Hepatocyte (in vitro differentiated cells): Measurements from ENCODE around the gene LMOD3. TPM values are rescaled to one million over a fixed set of nuclear protein-coding genes. Genes with fewer than 3 reads are reported as not detected.

Experiments used
- DNase-seq: peaks from one replicate; pipeline ENCODE4 v3.0.0-alpha.2; 2016; ENCODE audit warnings: low spot score
- H2AFZ ChIP-seq: fragments of 200-600 bp; sonication (generic); 2 replicates; pipeline ENCODE4 v1.6.0; 2016; ENCODE audit warnings: antibody characterized with exemption, mild to moderate bottlenecking
- H3K27ac ChIP-seq: fragments of 200-600 bp; sonication (generic); 2 replicates; pipeline ENCODE4 v1.5.1; 2016; ENCODE audit warnings: mild to moderate bottlenecking
- H3K27me3 ChIP-seq: fragments of 200-600 bp; sonication (generic); 2 replicates; pipeline ENCODE4 v1.6.1; 2016
- H3K36me3 ChIP-seq: fragments of 200-600 bp; sonication (generic); replicated peaks from 2 replicates; pipeline ENCODE4 v1.5.1; 2016; ENCODE audit warnings: low read depth; ENCODE audit not compliant: insufficient read depth
- H3K4me1 ChIP-seq: fragments of 200-600 bp; sonication (generic); 2 replicates; pipeline ENCODE4 v1.5.1; 2016; ENCODE audit warnings: mild to moderate bottlenecking, moderate library complexity; ENCODE audit not compliant: insufficient read depth
- H3K4me2 ChIP-seq: fragments of 200-600 bp; sonication (generic); 2 replicates; pipeline ENCODE4 v1.6.0; 2016
- H3K4me3 ChIP-seq: fragments of 200-600 bp; sonication (generic); 2 replicates; pipeline ENCODE4 v1.5.1; 2016; ENCODE audit warnings: mild to moderate bottlenecking
- H3K79me2 ChIP-seq: fragments of 200-600 bp; sonication (generic); 2 replicates; pipeline ENCODE4 v1.6.0; 2017; ENCODE audit warnings: mild to moderate bottlenecking
- H3K9me2 ChIP-seq: fragments of 200-600 bp; sonication (generic); replicated peaks from 2 replicates; pipeline ENCODE4 v1.6.0; 2017; ENCODE audit warnings: mild to moderate bottlenecking; ENCODE audit not compliant: insufficient read depth
- H3K9me3 ChIP-seq: fragments of 200-600 bp; sonication (generic); 2 replicates; pipeline ENCODE4 v1.5.1; 2016; ENCODE audit warnings: low read depth, mild to moderate bottlenecking
- H4K20me1 ChIP-seq: fragments of 200-600 bp; sonication (generic); 2 replicates; pipeline ENCODE4 v1.6.0; 2016; ENCODE audit warnings: mild to moderate bottlenecking; ENCODE audit not compliant: insufficient read depth, poor library complexity, severe bottlenecking
- CTCF ChIP-seq: fragments of 200-600 bp; sonication (generic); IDR thresholded peaks from 2 replicates; pipeline ENCODE4 v1.5.1; 2016; ENCODE audit warnings: antibody characterized with exemption, mild to moderate bottlenecking; ENCODE audit not compliant: poor library complexity
- EZH2 ChIP-seq: fragments of 200-600 bp; sonication (generic); IDR thresholded peaks from 2 replicates; pipeline ENCODE4 v1.6.1; 2016; ENCODE audit warnings: antibody characterized with exemption, mild to moderate bottlenecking, borderline replicate concordance
- EZH2phosphoT487 ChIP-seq: fragments of 200-600 bp; sonication (generic); IDR thresholded peaks from one replicate; pipeline ENCODE4 v1.6.1; 2018; ENCODE audit warnings: antibody characterized with exemption, mild to moderate bottlenecking, low read depth, moderate library complexity; ENCODE audit not compliant: unreplicated experiment, severe bottlenecking
- WGBS: methylation state at CpG from one replicate; pipeline ENCODE4 v1.1.6; 2016; ENCODE audit warnings: low lambda C conversion rate; ENCODE audit errors: missing lambda C conversion rate; 5-methylcytosine and 5-hydroxymethylcytosine counted together
- polyA plus RNA-seq: library from polyadenylated mRNA; unstranded; fragments of >200 nt; fragmentation: Nextera tagmentation; extraction: Ambion mirVana; gene quantifications from 2 replicates; pipeline ENCODE4 v1.2.1, GENCODE V29; 2016
- total RNA-seq: library from RNA; depleted of rRNA; stranded (reverse); fragments of >200 nt; gene quantifications from 2 replicates; pipeline ENCODE4 v1.2.3, GENCODE V29; 2014

LMOD3 gene
- total RNA-seq (not detected in 2 replicates), polyA plus RNA-seq (not detected in 2 replicates)

- TF ChIP-seq EZH2 (no peak), EZH2phosphoT487 (no peak), CTCF (no peak)
- H3K4me1 ChIP-seq, result no peaks in the 10 kb centered on the region
- H3K27ac ChIP-seq, result no peak within 1 kb of the TSS
- H3K9me2 ChIP-seq, result no peaks in the 10 kb centered on the region
- no peaks in the 10 kb centered on the region for H4K20me1 ChIP-seq
- no peak within 1 kb of the TSS for H3K4me2 ChIP-seq
- H3K27me3 ChIP-seq, result no peaks in the 10 kb centered on the region
- no peaks in the 10 kb centered on the region for H3K9me3 ChIP-seq
- no peaks in the 10 kb centered on the region for H3K79me2 ChIP-seq
- no peak within 1 kb of the TSS for H3K4me3 ChIP-seq
- WGBS, result 87% methylated on average over 3 of the region's 3 CpGs
- H3K36me3 ChIP-seq, result no peaks in the 10 kb centered on the region
- H2AFZ ChIP-seq, result no peak within 1 kb of the TSS
- no peak for DNase-seq
Measured at GRCh38 chr3:69122403-69122802, at the start of gene LMOD3. LMOD3 (minus strand) TSS chr3:69122595; CDS start chr3:69122386, 209 bp downstream.

GRCh38 chr3:69172058-69172457, 49.7 kb upstream of the LMOD3 start:
- WGBS, result 36% methylated on average over 1 of the region's 1 CpG
- no peaks in the 10 kb centered on the region for H3K36me3 ChIP-seq

GRCh38 chr3:69166446-69166845, 44.1 kb upstream of the LMOD3 start:
- Histone ChIP-seq H3K4me3 (no peak overlapping the region), H3K36me3 (no peaks in the 10 kb centered on the region), H3K9me3 (no peaks in the 10 kb centered on the region), H3K9me2 (no peaks in the 10 kb centered on the region), H3K79me2 (no peaks in the 10 kb centered on the region), H3K27ac (no peak overlapping the region), H4K20me1 (no peaks in the 10 kb centered on the region), H3K27me3 (no peaks in the 10 kb centered on the region), H2AFZ (no peak overlapping the region), H3K4me2 (no peak overlapping the region), H3K4me1 (peaks cover 3% of the 10 kb centered on the region)
- 92% methylated on average over 1 of the region's 1 CpG for WGBS
- DNase-seq, result no peak
- no peak for TF ChIP-seq CTCF
- TF ChIP-seq EZH2, result no peak
- no peak for TF ChIP-seq EZH2phosphoT487

More at GRCh38 chr3:69172058-69172457, 49.7 kb upstream of the LMOD3 start:
- Histone ChIP-seq H3K9me3 (no peaks in the 10 kb centered on the region), H3K27ac (peak overlapping the region; percentile 10), H3K9me2 (no peaks in the 10 kb centered on the region), H4K20me1 (no peaks in the 10 kb centered on the region), H3K79me2 (peaks cover 5% of the 10 kb centered on the region), H3K27me3 (no peaks in the 10 kb centered on the region), H3K4me3 (no peak overlapping the region), H3K4me2 (no peak overlapping the region), H2AFZ (no peak overlapping the region), H3K4me1 (peaks cover 13% of the 10 kb centered on the region)
- DNase-seq, result no peak
- TF ChIP-seq EZH2phosphoT487 (no peak), EZH2 (no peak), CTCF (no peak)

- WGBS, result 93% methylated on average over 4 of the region's 4 CpGs
- no peak overlapping the region for H3K4me3 ChIP-seq
- TF ChIP-seq CTCF, result no peak
- no peak for TF ChIP-seq EZH2
- no peak for TF ChIP-seq EZH2phosphoT487
- H3K4me1 ChIP-seq, result no peaks in the 10 kb centered on the region
- no peak for DNase-seq
- no peak overlapping the region for H3K4me2 ChIP-seq
- no peak overlapping the region for H3K27ac ChIP-seq
- H4K20me1 ChIP-seq, result no peaks in the 10 kb centered on the region
- no peaks in the 10 kb centered on the region for H3K27me3 ChIP-seq
- H3K9me3 ChIP-seq, result no peaks in the 10 kb centered on the region
- no peaks in the 10 kb centered on the region for H3K9me2 ChIP-seq
- no peak overlapping the region for H2AFZ ChIP-seq
- H3K79me2 ChIP-seq, result no peaks in the 10 kb centered on the region
- no peaks in the 10 kb centered on the region for H3K36me3 ChIP-seq
Measured at GRCh38 chr3:69165744-69166143, 43.3 kb upstream of the LMOD3 start.
